GM21390 (cell line): ENCODE measurements around the gene PPP2R3B.
A peak's percentile ranks its signal among the peaks of the same experiment; 100 is the strongest.
"Not testable (repeated sequence)": the region's sequence is repeated elsewhere in the genome, so short reads cannot be mapped to it uniquely, and the experiment has no call there.

Experiments used
- ATAC-seq: cut with Tn5 transposase; IDR thresholded peaks from one replicate; pipeline ENCODE4 v1.9.1; 2021; ENCODE audit not compliant: unreplicated experiment

Gene PPP2R3B

GRCh38 chrX:386768-387575, at the start of gene PPP2R3B:
PPP2R3B (minus strand) TSS chrX:386907; CDS start chrX:386691, 216 bp downstream.
- peak; percentile 92 for ATAC-seq

- no peak for ATAC-seq
Observed at GRCh38 chrX:435536-436122, 48.9 kb upstream of the PPP2R3B start.

- ATAC-seq, result no peak
Observed at GRCh38 chrX:434946-435345, 48.2 kb upstream of the PPP2R3B start.

- no peak for ATAC-seq
Observed at GRCh38 chrX:433771-434170, 47.1 kb upstream of the PPP2R3B start.

- not testable (repeated sequence) for ATAC-seq
Observed at GRCh38 chrX:432666-433065, 46.0 kb upstream of the PPP2R3B start.

- ATAC-seq, result no peak
Observed at GRCh38 chrX:431492-432111, 44.9 kb upstream of the PPP2R3B start.

- ATAC-seq, result no peak
Observed at GRCh38 chrX:431056-431455, 44.3 kb upstream of the PPP2R3B start.

- no peak for ATAC-seq
Observed at GRCh38 chrX:429266-429825, 42.6 kb upstream of the PPP2R3B start.

GRCh38 chrX:427812-428725, 41.4 kb upstream of the PPP2R3B start:
- no peak for ATAC-seq

- no peak for ATAC-seq
Observed at GRCh38 chrX:426881-427280, 40.2 kb upstream of the PPP2R3B start.

GRCh38 chrX:425056-425455, 38.3 kb upstream of the PPP2R3B start:
- ATAC-seq, result no peak

GRCh38 chrX:421646-422391, 35.1 kb upstream of the PPP2R3B start:
- no peak for ATAC-seq

- no peak for ATAC-seq
Observed at GRCh38 chrX:420496-421223, 34.0 kb upstream of the PPP2R3B start.

GRCh38 chrX:418927-419729, 32.4 kb upstream of the PPP2R3B start:
- no peak for ATAC-seq

- not testable (repeated sequence) for ATAC-seq
Observed at GRCh38 chrX:415498-415897, 28.8 kb upstream of the PPP2R3B start.

- no peak for ATAC-seq
Observed at GRCh38 chrX:413322-414201, 26.9 kb upstream of the PPP2R3B start.

- no peak for ATAC-seq
Observed at GRCh38 chrX:410296-410695, 23.6 kb upstream of the PPP2R3B start.

GRCh38 chrX:405149-405548, 18.4 kb upstream of the PPP2R3B start:
- no peak for ATAC-seq
